ENCODE data around the gene APOBEC3C.

DNA sequence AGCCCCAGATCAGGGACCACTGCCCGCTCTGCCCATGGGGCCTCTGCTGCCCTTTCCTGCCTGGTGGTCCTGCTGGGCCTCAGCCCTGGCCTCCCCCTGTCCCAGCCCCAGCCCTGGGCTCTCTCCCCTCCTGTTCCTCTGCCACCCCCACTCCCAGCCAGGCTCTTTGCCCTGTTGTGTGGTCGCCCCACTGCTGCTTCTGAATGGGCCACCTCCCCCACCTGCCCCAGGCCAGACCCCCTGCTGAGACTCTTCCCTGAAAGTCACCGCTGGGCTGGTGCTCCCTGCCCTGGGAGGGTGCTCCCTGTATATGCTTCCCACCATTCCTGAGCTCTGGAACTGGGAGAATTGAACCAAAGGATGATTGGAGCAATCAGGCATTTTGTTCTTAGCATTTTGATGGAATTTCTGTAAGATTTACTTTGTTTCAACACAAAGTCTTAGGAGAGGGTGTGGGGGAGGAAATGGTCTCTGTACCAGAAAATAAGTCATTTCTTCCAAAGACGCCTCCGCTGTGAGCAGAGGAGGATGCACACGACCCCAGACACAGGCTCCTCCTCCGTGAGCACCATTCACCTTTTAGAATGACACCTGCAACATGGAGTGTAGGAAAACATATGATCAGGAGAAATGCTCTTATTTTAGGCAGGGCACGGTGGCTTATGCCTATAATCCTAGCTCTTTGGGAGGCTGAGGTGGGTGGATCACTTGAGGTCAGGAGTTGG is 26.7 kb upstream of the APOBEC3C start:
- TF ChIP-seq SUZ12 (IDR thresholded peaks at IDR 0.05; ENCODE audit: extremely low read depth, insufficient read depth, insufficient read length) = no peak
- TF ChIP-seq YY1 (IDR thresholded peaks at IDR 0.05; ENCODE audit: insufficient read depth, insufficient read length) = no peak
